Astrocyte (in vitro differentiated cells and primary cell): ENCODE results near the gene FBXO22. TPM values are rescaled to one million over a fixed set of nuclear protein-coding genes. Genes with fewer than 3 reads are reported as not detected.

ENCODE experiments used
- DNase-seq: peaks from one replicate; pipeline ENCODE4 v3.0.0-alpha.2; 2010; ENCODE audit warnings: low read depth
- FAIRE-seq: peaks from 2 replicates; lab custom pipeline; 2011; peaks lifted over from hg19 to GRCh38; lab: Jason Lieb, UNC
- H2AFZ ChIP-seq: 2 replicates; pipeline ENCODE4 v1.6.0; 2012; ENCODE audit warnings: low read depth, low read length, inconsistent platforms
- H3K27ac ChIP-seq: 2 replicates; pipeline ENCODE4 v1.5.1; 2011; ENCODE audit warnings: low read depth, low read length, inconsistent platforms
- H3K27me3 ChIP-seq: 2 replicates; pipeline ENCODE4 v1.6.0; 2011; ENCODE audit warnings: low read length, inconsistent platforms; ENCODE audit not compliant: insufficient read depth
- H3K36me3 ChIP-seq: 2 replicates; pipeline ENCODE4 v1.5.1; 2011; ENCODE audit warnings: low read length, inconsistent platforms; ENCODE audit not compliant: insufficient read depth
- H3K4me1 ChIP-seq: 2 replicates; pipeline ENCODE4 v1.5.1; 2011; ENCODE audit warnings: low read length, inconsistent platforms; ENCODE audit not compliant: insufficient read depth
- H3K4me2 ChIP-seq: 2 replicates; pipeline ENCODE4 v1.6.0; 2012; ENCODE audit warnings: low read length, inconsistent platforms
- H3K4me3 ChIP-seq: 2 replicates; pipeline ENCODE4 v1.5.1; 2011; ENCODE audit warnings: low read depth, mild to moderate bottlenecking, low read length, inconsistent platforms; ENCODE audit not compliant: insufficient read depth
- H3K79me2 ChIP-seq: 2 replicates; pipeline ENCODE4 v1.6.0; 2012; ENCODE audit warnings: mild to moderate bottlenecking, low read length, inconsistent platforms; ENCODE audit not compliant: insufficient read depth
- H3K9ac ChIP-seq: 2 replicates; pipeline ENCODE4 v1.6.0; 2012; ENCODE audit warnings: mild to moderate bottlenecking, low read length, inconsistent platforms
- H3K9me3 ChIP-seq: 2 replicates; pipeline ENCODE4 v1.5.1; 2012; ENCODE audit warnings: low read depth, mild to moderate bottlenecking, low read length, inconsistent platforms; ENCODE audit not compliant: insufficient read depth
- H4K20me1 ChIP-seq: 2 replicates; pipeline ENCODE4 v1.6.0; 2012; ENCODE audit warnings: low read length, inconsistent platforms; ENCODE audit not compliant: insufficient read depth
- H3K27ac Mint-ChIP-seq: one replicate; pipeline ENCODE4 v1.8.0; 2021; ENCODE audit warnings: mild to moderate bottlenecking, mixed read lengths; ENCODE audit not compliant: unreplicated experiment
- H3K27me3 Mint-ChIP-seq: one replicate; pipeline ENCODE4 v1.8.0; 2021; ENCODE audit warnings: low read depth, mixed read lengths; ENCODE audit not compliant: unreplicated experiment
- H3K36me3 Mint-ChIP-seq: one replicate; pipeline ENCODE4 v1.8.0; 2021; ENCODE audit warnings: low read depth, mixed read lengths; ENCODE audit not compliant: unreplicated experiment
- H3K4me1 Mint-ChIP-seq: one replicate; pipeline ENCODE4 v1.8.0; 2021; ENCODE audit warnings: low read depth, mixed read lengths; ENCODE audit not compliant: unreplicated experiment
- H3K4me3 Mint-ChIP-seq: one replicate; pipeline ENCODE4 v1.8.0; 2021; ENCODE audit warnings: mild to moderate bottlenecking, moderate library complexity, mixed read lengths; ENCODE audit not compliant: unreplicated experiment
- H3K9me3 Mint-ChIP-seq: one replicate; pipeline ENCODE4 v1.8.0; 2021; ENCODE audit warnings: mild to moderate bottlenecking, mixed read lengths; ENCODE audit not compliant: unreplicated experiment
- EZH2 ChIP-seq: IDR thresholded peaks from 2 replicates; pipeline ENCODE4 v1.6.1; 2012; ENCODE audit warnings: mild to moderate bottlenecking, low read length, inconsistent platforms; ENCODE audit not compliant: insufficient read depth
- total RNA-seq: library from RNA; stranded (reverse); gene quantifications from 2 replicates; pipeline ENCODE4 v1.2.1, GENCODE V29; 2021
- TF ChIP-seq, protein P1 (sequence below): IDR thresholded peaks from 2 replicates; pipeline ENCODE4 v1.5.1; 2011; ENCODE audit warnings: low read depth, mild to moderate bottlenecking, inconsistent platforms, low read length, moderate library complexity; ENCODE audit not compliant: insufficient read depth

FBXO22 gene
- total RNA-seq, 1 donor from 2014 or later = 69.1 TPM

- Histone ChIP-seq H3K4me3 (no peak overlapping the region), H3K27ac (no peak overlapping the region), H3K79me2 (no peaks in the 10 kb centered on the region), H4K20me1 (no peaks in the 10 kb centered on the region), H3K9me3 (no peaks in the 10 kb centered on the region), H2AFZ (no peak overlapping the region), H3K27me3 (no peaks in the 10 kb centered on the region), H3K9ac (no peak overlapping the region), H3K4me1 (peaks cover 23% of the 10 kb centered on the region), H3K36me3 (peaks cover 6% of the 10 kb centered on the region), H3K4me2 (no peak overlapping the region)
- Mint-ChIP-seq H3K4me3 (no peak overlapping the region), H3K4me1 (peaks cover 23% of the 10 kb centered on the region), H3K9me3 (no peaks in the 10 kb centered on the region), H3K27me3 (no peaks in the 10 kb centered on the region), H3K27ac (no peak overlapping the region), H3K36me3 (peaks cover 11% of the 10 kb centered on the region)
- FAIRE-seq (no peak), DNase-seq (no peak)
- TF ChIP-seq, protein P1, sequence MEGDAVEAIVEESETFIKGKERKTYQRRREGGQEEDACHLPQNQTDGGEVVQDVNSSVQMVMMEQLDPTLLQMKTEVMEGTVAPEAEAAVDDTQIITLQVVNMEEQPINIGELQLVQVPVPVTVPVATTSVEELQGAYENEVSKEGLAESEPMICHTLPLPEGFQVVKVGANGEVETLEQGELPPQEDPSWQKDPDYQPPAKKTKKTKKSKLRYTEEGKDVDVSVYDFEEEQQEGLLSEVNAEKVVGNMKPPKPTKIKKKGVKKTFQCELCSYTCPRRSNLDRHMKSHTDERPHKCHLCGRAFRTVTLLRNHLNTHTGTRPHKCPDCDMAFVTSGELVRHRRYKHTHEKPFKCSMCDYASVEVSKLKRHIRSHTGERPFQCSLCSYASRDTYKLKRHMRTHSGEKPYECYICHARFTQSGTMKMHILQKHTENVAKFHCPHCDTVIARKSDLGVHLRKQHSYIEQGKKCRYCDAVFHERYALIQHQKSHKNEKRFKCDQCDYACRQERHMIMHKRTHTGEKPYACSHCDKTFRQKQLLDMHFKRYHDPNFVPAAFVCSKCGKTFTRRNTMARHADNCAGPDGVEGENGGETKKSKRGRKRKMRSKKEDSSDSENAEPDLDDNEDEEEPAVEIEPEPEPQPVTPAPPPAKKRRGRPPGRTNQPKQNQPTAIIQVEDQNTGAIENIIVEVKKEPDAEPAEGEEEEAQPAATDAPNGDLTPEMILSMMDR = no peak
- TF ChIP-seq EZH2 = no peak
Measured at GRCh38 chr15:75943246-75943645, 39.6 kb downstream of the FBXO22 start.

- Histone ChIP-seq H3K4me1 (peaks cover 23% of the 10 kb centered on the region), H3K9me3 (no peaks in the 10 kb centered on the region), H3K27ac (no peak overlapping the region), H4K20me1 (no peaks in the 10 kb centered on the region), H2AFZ (no peak overlapping the region), H3K27me3 (no peaks in the 10 kb centered on the region), H3K4me3 (no peak overlapping the region), H3K79me2 (no peaks in the 10 kb centered on the region), H3K4me2 (peak overlapping the region; percentile 6), H3K36me3 (peaks cover 4% of the 10 kb centered on the region), H3K9ac (no peak overlapping the region)
- H3K27ac Mint-ChIP-seq = peak overlapping the region; percentile 53
- H3K36me3 Mint-ChIP-seq = peaks cover 7% of the 10 kb centered on the region
- FAIRE-seq (no peak), DNase-seq (peak; percentile 36)
- H3K27me3 Mint-ChIP-seq = no peaks in the 10 kb centered on the region
- peaks cover 23% of the 10 kb centered on the region for H3K4me1 Mint-ChIP-seq
- no peak overlapping the region for H3K4me3 Mint-ChIP-seq
- TF ChIP-seq EZH2 = no peak
- TF ChIP-seq, protein P1 = no peak
- H3K9me3 Mint-ChIP-seq = no peaks in the 10 kb centered on the region
Measured at GRCh38 chr15:75943713-75944215, 40.1 kb downstream of the FBXO22 start.

DNA sequence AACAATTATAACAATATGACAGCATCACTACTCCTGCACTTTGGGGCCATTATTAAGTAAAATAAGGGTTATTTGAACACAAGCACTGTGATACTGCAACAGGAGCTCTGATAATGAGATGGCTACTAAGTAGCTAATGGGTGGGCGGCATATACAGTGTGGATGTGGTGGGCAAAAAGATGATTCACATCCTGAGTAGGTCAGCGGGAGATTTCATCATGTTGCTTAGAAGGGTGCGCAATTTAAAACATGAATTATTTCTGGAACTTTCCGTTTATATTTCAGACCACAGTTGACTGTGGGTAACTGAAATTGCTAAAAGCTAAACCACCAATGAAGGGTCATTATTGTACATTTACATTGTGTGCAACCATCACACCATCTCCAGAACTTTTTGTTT lies 42.3 kb downstream of the FBXO22 start:
- peak overlapping the region; percentile 11 for H3K4me3 ChIP-seq
- Mint-ChIP-seq H3K4me1 (peaks cover 23% of the 10 kb centered on the region), H3K27ac (peak overlapping the region; percentile 64), H3K27me3 (no peaks in the 10 kb centered on the region), H3K4me3 (no peak overlapping the region), H3K36me3 (no peaks in the 10 kb centered on the region), H3K9me3 (no peaks in the 10 kb centered on the region)
- DNase-seq (peak; percentile 82), FAIRE-seq (no peak)
- TF ChIP-seq EZH2 = no peak
- TF ChIP-seq, protein P1 = no peak
- peak overlapping the region; percentile 36 for H3K4me2 ChIP-seq
- H2AFZ ChIP-seq = no peak overlapping the region
- no peak overlapping the region for H3K27ac ChIP-seq
- no peaks in the 10 kb centered on the region for H3K9me3 ChIP-seq
- H3K36me3 ChIP-seq = no peaks in the 10 kb centered on the region
- no peaks in the 10 kb centered on the region for H4K20me1 ChIP-seq
- no peaks in the 10 kb centered on the region for H3K79me2 ChIP-seq
- H3K4me1 ChIP-seq = peaks cover 23% of the 10 kb centered on the region
- H3K27me3 ChIP-seq = no peaks in the 10 kb centered on the region
- no peak overlapping the region for H3K9ac ChIP-seq
